LNCAP (cell line): Measurements from ENCODE around the gene TMEM87B.

Experiments
- TF ChIP-seq, protein P1 (sequence below): fragments of 450-650 bp; IDR thresholded peaks from 2 replicates; pipeline ENCODE4 v1.5.1; 2017; ENCODE audit warnings: mild to moderate bottlenecking

Gene TMEM87B

DNA sequence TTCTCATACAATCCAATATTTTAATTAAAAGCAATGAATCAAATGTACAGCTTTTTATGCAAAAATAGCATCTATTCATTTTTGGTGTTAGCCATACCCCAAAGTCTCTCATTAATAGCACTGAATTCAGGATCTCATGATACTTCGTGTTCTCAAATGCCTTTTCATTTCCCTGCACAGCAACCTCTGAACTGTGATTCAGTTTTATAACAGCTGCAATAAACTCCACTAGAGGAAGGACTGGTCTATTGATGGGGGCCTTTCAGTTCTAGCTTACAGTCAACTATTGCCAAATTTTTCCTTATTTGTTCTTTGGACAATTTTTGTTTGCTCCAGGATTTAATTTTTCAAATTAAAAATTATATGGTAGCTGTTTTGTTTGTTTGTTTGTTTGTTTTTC lies 4.8 kb upstream of the TMEM87B start:
- TF ChIP-seq, protein P1, sequence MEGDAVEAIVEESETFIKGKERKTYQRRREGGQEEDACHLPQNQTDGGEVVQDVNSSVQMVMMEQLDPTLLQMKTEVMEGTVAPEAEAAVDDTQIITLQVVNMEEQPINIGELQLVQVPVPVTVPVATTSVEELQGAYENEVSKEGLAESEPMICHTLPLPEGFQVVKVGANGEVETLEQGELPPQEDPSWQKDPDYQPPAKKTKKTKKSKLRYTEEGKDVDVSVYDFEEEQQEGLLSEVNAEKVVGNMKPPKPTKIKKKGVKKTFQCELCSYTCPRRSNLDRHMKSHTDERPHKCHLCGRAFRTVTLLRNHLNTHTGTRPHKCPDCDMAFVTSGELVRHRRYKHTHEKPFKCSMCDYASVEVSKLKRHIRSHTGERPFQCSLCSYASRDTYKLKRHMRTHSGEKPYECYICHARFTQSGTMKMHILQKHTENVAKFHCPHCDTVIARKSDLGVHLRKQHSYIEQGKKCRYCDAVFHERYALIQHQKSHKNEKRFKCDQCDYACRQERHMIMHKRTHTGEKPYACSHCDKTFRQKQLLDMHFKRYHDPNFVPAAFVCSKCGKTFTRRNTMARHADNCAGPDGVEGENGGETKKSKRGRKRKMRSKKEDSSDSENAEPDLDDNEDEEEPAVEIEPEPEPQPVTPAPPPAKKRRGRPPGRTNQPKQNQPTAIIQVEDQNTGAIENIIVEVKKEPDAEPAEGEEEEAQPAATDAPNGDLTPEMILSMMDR: no peak

DNA sequence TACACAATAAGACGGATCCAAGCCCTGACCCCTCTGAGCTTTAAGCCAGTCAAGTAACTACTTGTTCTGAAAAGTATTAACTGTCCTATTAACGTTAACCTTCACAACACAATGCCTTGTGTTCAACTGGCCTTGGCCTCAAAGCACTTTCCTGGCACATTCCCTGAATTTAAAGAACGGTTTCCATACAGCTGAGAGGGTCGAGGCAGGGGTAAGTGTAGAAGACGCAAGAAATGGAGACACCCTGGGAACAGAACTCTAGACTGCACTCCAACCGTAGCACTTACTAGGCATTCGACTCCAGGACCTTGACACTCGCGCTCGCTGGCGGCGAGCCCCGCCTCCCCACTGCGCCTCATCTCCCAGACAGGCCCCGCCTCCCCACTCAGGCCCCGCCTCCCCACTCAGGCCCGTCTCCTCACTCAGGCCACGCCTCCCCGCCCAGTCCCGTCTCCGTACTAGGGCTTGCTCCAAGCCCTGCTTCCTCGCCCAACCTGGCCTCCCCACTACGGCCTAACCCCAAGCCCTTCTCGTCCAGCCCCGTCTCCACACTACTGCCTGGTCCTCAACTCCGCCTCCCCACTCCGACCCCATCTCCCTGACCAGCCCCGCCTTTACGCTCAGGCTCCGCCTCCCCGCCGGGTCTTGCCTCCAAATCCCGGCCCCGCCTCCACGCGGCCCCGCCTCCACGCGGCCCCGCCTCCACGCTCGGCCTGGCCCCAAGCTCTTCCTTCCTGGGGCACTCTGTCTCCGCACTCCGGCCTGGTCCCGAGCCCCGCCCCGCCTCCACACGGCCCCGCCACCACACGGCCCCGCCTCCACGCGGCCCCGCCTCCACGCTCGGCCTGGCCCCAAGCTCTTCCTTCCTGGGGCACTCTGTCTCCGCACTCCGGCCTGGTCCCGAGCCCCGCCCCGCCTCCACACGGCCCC lies 887 bp upstream of the TMEM87B start:
- TF ChIP-seq, protein P1: no peak

DNA sequence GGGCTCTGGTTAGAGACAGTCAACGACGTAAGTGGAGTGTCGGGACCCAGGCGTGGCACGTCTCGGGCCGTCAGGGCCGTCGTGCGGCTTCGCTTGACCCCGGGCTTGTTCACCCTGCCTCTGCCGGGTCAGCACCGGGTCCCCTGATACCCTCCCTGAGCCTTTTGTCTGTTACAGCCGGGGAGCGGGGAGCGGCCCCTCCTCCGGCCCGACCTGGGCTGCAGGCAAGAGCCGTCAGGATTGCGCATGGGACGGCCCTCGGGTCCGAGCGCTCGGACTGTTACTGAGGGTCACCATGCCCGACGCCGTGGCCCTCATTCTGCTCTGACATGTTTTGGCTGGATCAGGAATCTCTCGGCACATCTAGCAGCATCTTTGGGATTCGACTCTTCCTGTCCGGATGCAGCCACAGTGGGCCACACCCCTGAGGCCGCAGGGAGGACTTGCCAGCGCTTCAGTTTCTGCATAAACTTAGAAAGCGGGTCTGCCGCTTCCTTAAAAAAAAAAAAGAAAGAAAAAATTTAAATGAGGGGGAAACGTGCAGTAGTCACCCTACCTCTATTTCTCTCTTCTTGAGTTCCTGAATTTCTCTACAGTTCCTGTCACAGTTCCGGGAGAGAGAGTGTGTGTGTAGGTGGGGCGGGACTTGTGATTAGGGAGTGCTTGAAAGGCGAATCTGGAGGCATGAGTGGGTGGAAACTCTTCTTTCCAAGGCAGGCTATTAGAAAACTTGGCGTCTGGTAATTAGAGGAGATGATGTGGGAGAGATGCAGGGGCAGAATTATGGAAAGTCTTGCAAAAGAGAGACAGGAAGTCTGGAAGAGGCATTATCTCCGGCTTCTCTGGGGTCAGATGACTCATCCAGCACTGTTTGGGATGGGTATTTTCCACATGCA lies 909 bp downstream of the TMEM87B start:
- TF ChIP-seq, protein P1: no peak

DNA sequence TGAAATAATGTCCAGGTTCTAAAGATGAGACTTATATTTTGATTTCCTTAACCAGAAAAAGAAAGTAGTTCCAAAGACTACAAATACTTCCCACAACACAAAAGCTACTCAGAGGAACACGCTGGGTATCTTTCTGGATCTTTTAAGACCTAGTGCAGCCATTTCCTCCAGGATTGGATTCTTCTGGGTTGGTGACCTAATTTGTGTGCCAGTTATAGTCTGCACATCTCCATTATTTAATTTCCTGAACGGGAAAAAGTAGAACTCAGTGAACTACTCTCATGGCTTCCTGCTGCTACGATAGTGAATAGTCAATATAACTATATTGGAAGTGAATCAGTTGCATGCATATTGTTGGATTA lies 1.5 kb downstream of the TMEM87B start:
- TF ChIP-seq, protein P1: no peak

DNA sequence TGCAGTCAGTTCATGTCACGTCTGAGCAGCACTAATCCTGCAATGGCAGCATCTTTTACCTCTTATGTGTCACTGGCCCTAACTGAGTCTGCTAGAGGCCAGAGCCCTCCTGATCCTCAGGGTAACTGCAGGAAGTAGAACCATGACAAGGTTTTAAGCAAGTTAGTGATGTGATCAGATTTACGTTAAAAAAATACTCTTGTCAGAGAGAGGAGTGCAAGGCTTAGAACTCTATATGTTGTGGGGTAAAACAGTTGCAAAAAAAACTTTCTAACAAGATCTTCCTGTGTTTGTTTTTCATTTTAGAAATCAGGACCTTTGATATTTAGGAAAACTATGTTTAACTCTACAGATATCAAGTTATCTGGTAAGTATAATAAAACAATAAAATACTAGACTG lies 4.6 kb downstream of the TMEM87B start:
- TF ChIP-seq, protein P1: no peak

DNA sequence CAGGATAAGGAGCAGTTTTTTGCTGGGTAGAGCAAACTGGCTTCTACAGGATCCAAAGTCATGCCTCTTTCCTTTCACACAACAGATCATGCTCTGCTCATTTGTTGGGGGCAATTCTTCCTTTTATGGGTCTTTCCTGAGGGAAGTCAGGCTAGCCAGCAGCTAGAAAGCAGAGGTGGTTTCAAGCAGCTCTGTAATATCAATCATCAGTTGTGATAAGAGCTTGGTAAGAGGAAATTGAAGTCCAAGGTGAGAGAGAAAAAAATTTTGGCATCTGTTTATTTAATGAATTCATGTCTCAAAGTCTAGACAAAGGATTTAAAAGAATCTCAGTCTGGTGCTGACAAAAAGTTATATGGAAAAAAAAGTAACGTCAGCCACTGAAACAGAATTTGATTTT lies 6.2 kb downstream of the TMEM87B start:
- TF ChIP-seq, protein P1: no peak

DNA sequence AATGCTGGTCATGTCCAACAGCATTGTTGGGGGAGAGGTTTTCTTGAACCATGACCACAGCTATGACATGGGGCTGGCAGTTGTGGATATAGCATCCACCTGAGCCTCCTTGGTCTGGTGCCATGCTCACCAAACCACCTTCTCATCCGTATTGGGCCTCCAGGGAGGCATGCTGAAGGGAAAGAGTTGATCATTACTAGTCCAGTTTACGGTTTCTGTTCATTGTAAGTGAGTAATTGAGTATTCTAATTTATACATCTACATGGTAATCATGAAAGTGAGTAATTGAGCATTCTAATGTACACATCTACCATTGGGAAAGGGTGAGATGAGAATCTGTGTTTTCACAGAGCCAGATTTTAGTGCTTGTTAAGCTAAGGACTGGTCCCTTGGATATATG lies 6.8 kb downstream of the TMEM87B start:
- TF ChIP-seq, protein P1: no peak
